ENCODE data around the gene ITIH5. TPM values are rescaled to one million over a fixed set of nuclear protein-coding genes. Genes with fewer than 3 reads are reported as not detected.

The ITIH5 gene
- total and polyA plus RNA-seq, 4 donors = 3.8 to 45.0 (median 16.2) TPM

DNA sequence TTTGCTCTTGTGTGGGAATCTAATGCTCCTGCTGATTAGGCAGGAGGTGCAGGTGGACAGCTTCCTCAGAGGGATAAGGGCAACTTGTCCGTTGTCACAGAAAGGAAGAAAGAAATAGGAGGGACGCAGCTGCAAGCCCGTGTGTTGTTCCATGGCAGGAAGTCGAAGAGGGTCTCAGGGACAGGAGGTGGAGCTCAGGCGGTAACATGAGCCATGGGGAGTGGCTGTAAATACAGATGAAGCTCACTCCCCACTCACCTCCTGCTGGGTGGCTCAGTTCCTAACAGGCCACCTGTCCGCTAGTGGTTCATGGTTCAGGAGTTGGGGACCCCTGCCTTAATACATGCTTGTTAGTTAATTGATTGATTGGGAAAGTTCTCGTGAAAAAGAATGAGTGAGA, 154.3 kb downstream of the ITIH5 start:
- 62 to 63% methylated on average over 7 of the region's 7 CpGs for WGBS, 2 donors
- H3K27me3 ChIP-seq (ENCODE audit: control insufficient read depth in 1 of 2, insufficient read depth in 2 of 2, low read length in 1 of 2) = no peaks in the 10 kb centered on the region
- peaks cover 4% of the 10 kb centered on the region for H3K9me3 ChIP-seq (ENCODE audit: control insufficient read depth, low read length)
- H3K4me3 ChIP-seq (ENCODE audit: low read length in 2 of 2) = no peak overlapping the region
- ATAC-seq (ENCODE audit: low FRiP score) (no peak), DNase-seq (no peak)
- no peaks in the 10 kb centered on the region for H3K36me3 ChIP-seq (ENCODE audit: control insufficient read depth in 1 of 2, insufficient read depth in 2 of 2, low read length in 1 of 2)
- peaks cover 0 to 2% of the 10 kb centered on the region in 2 donors for H3K4me1 ChIP-seq (ENCODE audit: control insufficient read depth in 1 of 2, insufficient read depth in 2 of 2, low read length in 2 of 2)
- H3K27ac ChIP-seq (ENCODE audit: low read depth in 1 of 2, low read length in 2 of 2) = no peak overlapping the region
- intact Hi-C loops (cut with DNase I) = no loop called here

DNA sequence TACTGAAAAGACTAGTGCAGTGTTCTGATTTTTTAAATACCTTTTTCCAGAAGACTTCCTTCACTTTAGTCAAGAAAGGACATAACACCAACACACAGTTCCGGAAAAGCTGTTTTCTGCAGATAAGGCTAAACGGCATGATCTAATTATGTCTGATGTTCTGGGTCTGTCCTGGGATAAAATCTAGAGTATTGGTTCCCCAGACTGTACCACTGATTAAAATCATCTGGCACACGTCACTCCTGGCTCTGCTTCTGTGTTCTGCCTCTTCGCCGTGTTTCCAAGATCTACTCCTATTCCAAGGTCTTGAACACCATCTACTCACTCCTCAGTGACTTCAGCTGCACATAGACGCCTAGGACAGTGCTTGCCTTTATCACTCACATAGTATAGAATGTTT, 155.2 kb downstream of the ITIH5 start:
- H3K4me3 ChIP-seq (ENCODE audit: low read length in 2 of 2) = no peak overlapping the region
- H3K27me3 ChIP-seq (ENCODE audit: control insufficient read depth in 1 of 2, insufficient read depth in 2 of 2, low read length in 1 of 2) = no peaks in the 10 kb centered on the region
- H3K9me3 ChIP-seq (ENCODE audit: control insufficient read depth, low read length) = peaks cover 4% of the 10 kb centered on the region
- H3K36me3 ChIP-seq (ENCODE audit: control insufficient read depth in 1 of 2, insufficient read depth in 2 of 2, low read length in 1 of 2) = no peaks in the 10 kb centered on the region
- WGBS, 2 donors = 61 to 62% methylated on average over 6 of the region's 6 CpGs
- no peak overlapping the region for H3K27ac ChIP-seq (ENCODE audit: low read depth in 1 of 2, low read length in 2 of 2)
- ATAC-seq (ENCODE audit: low FRiP score) (no peak), DNase-seq (no peak)
- intact Hi-C loops (cut with DNase I) = no loop called here
- peaks cover 0 to 2% of the 10 kb centered on the region in 2 donors for H3K4me1 ChIP-seq (ENCODE audit: control insufficient read depth in 1 of 2, insufficient read depth in 2 of 2, low read length in 2 of 2)

Other genes starting within 250 kb of the ITIH5 start
- gene ITIH2, start 36.4 kb upstream of the ITIH5 start, total RNA-seq = under 1 TPM; 0.10 to 0.48 TPM
- not detected for gene ITIH2, start 36.4 kb upstream of the ITIH5 start, polyA plus RNA-seq
- gene KIN, start 121.0 kb upstream of the ITIH5 start, total RNA-seq = 10 to 100 TPM; 13.4 TPM
- 1 to 10 TPM; 2.3 to 9.3 TPM for gene KIN, start 121.0 kb upstream of the ITIH5 start, polyA plus RNA-seq
- 100 to 1,000 TPM; 133 to 137 TPM for gene ATP5F1C, start 121.2 kb upstream of the ITIH5 start, total RNA-seq
- gene ATP5F1C, start 121.2 kb upstream of the ITIH5 start, polyA plus RNA-seq = 100 to 1,000 TPM; 212 to 306 TPM
- gene TAF3, start 151.5 kb upstream of the ITIH5 start, total RNA-seq = 10 to 100 TPM; 10.5 to 11.4 TPM
- 1 to 10 TPM; 3.4 to 6.7 TPM for gene TAF3, start 151.5 kb upstream of the ITIH5 start, polyA plus RNA-seq